ENCODE measurements around the gene CALN1. TPM values are rescaled to one million over a fixed set of nuclear protein-coding genes. Genes with fewer than 3 reads are reported as not detected.
"Not testable (repeated sequence)": the region's sequence is repeated elsewhere in the genome, so short reads cannot be mapped to it uniquely, and the experiment has no call there.

The CALN1 gene
- total RNA-seq, 1 donor from 2014 or later = 1.9 TPM

- TF ChIP-seq CTCF (conservative IDR thresholded peaks at IDR 0.05) = no peak
- H3K27me3 Mint-ChIP-seq = no peaks in the 10 kb centered on the region
- peaks cover 17% of the 10 kb centered on the region for H3K4me1 Mint-ChIP-seq (ENCODE audit: unreplicated experiment)
- H3K9me3 Mint-ChIP-seq = peaks cover 5% of the 10 kb centered on the region
- no peak for DNase-seq (ENCODE audit: extremely low spot score, unreplicated experiment)
- H3K36me3 Mint-ChIP-seq = no peaks in the 10 kb centered on the region
- H3K4me3 Mint-ChIP-seq = no peak overlapping the region
- H3K27ac Mint-ChIP-seq = no peak overlapping the region
Observed at GRCh38 chr7:72077786-72078185, 334.4 kb downstream of the CALN1 start.

- H3K9me3 Mint-ChIP-seq = peaks cover 5% of the 10 kb centered on the region
- H3K27ac Mint-ChIP-seq = no peak overlapping the region
- H3K27me3 Mint-ChIP-seq = no peaks in the 10 kb centered on the region
- no peak for TF ChIP-seq CTCF (conservative IDR thresholded peaks at IDR 0.05)
- no peak for DNase-seq (ENCODE audit: extremely low spot score, unreplicated experiment)
- H3K4me3 Mint-ChIP-seq = no peak overlapping the region
- H3K4me1 Mint-ChIP-seq (ENCODE audit: unreplicated experiment) = peaks cover 5% of the 10 kb centered on the region
- no peaks in the 10 kb centered on the region for H3K36me3 Mint-ChIP-seq
Observed at GRCh38 chr7:72072901-72073300, 339.2 kb downstream of the CALN1 start.

GRCh38 chr7:72069263-72069662 lies 342.9 kb downstream of the CALN1 start:
- Mint-ChIP-seq H3K9me3 (peaks cover 5% of the 10 kb centered on the region), H3K36me3 (no peaks in the 10 kb centered on the region), H3K27ac (no peak overlapping the region), H3K4me3 (no peak overlapping the region), H3K4me1 (ENCODE audit: unreplicated experiment) (no peaks in the 10 kb centered on the region), H3K27me3 (no peaks in the 10 kb centered on the region)
- no peak for TF ChIP-seq CTCF (conservative IDR thresholded peaks at IDR 0.05)
- no peak for DNase-seq (ENCODE audit: extremely low spot score, unreplicated experiment)

- not testable (repeated sequence) for H3K9me3 Mint-ChIP-seq; H3K4me1 Mint-ChIP-seq (ENCODE audit: unreplicated experiment); H3K36me3 Mint-ChIP-seq; H3K4me3 Mint-ChIP-seq; DNase-seq (ENCODE audit: extremely low spot score, unreplicated experiment); H3K27me3 Mint-ChIP-seq; H3K27ac Mint-ChIP-seq
Observed at GRCh38 chr7:72065764-72066163, 346.4 kb downstream of the CALN1 start.

GRCh38 chr7:72064916-72065315 lies 347.2 kb downstream of the CALN1 start:
- no peak overlapping the region for H3K4me3 Mint-ChIP-seq
- no peaks in the 10 kb centered on the region for H3K27me3 Mint-ChIP-seq
- DNase-seq (ENCODE audit: extremely low spot score, unreplicated experiment) = no peak
- no peaks in the 10 kb centered on the region for H3K4me1 Mint-ChIP-seq (ENCODE audit: unreplicated experiment)
- H3K9me3 Mint-ChIP-seq = peaks cover 10% of the 10 kb centered on the region
- no peak for TF ChIP-seq CTCF (conservative IDR thresholded peaks at IDR 0.05)
- no peaks in the 10 kb centered on the region for H3K36me3 Mint-ChIP-seq
- H3K27ac Mint-ChIP-seq = no peak overlapping the region

GRCh38 chr7:72063330-72063729 lies 348.8 kb downstream of the CALN1 start:
- no peaks in the 10 kb centered on the region for H3K4me1 Mint-ChIP-seq (ENCODE audit: unreplicated experiment)
- H3K27me3 Mint-ChIP-seq = peaks cover 2% of the 10 kb centered on the region
- H3K27ac Mint-ChIP-seq = no peak overlapping the region

More at GRCh38 chr7:72063330-72063729, 348.8 kb downstream of the CALN1 start:
- no peaks in the 10 kb centered on the region for H3K36me3 Mint-ChIP-seq
- peaks cover 10% of the 10 kb centered on the region for H3K9me3 Mint-ChIP-seq
- TF ChIP-seq CTCF (conservative IDR thresholded peaks at IDR 0.05) = no peak
- no peak overlapping the region for H3K4me3 Mint-ChIP-seq
- no peak for DNase-seq (ENCODE audit: extremely low spot score, unreplicated experiment)

All from type B pancreatic cell (in vitro differentiated cells).